Right kidney (tissue), 1 donor: ENCODE measurements around the gene COBLL1.
"Not testable (repeated sequence)": the region's sequence is repeated elsewhere in the genome, so short reads cannot be mapped to it uniquely, and the experiment has no call there.

Source experiments
- DNase-seq: peaks from one replicate; pipeline ENCODE4 v3.0.0-alpha.2; 2016

The COBLL1 gene

DNA sequence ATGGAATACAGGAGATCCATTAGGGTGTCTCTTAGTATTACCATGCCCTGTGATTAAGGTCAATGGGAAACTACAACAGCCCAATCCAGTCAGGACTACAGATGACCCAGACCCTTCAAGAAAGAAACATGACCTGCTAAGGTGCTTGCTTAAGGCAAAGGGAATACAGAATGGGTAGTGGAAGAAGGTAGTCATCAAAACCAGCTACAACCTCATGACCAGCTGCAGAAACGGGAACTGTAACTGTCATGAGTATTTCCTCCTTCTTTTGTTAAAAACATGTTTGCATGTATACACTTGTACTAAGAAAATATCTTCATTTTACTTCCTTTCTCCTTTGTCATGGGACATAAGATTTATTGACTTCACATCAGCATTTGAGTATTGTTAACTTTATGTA is 24.8 kb upstream of the COBLL1 start:
- DNase-seq = not testable (repeated sequence)

GRCh38 chr2:164860694-164861042 is 19.0 kb upstream of the COBLL1 start:
- no peak for DNase-seq

DNA sequence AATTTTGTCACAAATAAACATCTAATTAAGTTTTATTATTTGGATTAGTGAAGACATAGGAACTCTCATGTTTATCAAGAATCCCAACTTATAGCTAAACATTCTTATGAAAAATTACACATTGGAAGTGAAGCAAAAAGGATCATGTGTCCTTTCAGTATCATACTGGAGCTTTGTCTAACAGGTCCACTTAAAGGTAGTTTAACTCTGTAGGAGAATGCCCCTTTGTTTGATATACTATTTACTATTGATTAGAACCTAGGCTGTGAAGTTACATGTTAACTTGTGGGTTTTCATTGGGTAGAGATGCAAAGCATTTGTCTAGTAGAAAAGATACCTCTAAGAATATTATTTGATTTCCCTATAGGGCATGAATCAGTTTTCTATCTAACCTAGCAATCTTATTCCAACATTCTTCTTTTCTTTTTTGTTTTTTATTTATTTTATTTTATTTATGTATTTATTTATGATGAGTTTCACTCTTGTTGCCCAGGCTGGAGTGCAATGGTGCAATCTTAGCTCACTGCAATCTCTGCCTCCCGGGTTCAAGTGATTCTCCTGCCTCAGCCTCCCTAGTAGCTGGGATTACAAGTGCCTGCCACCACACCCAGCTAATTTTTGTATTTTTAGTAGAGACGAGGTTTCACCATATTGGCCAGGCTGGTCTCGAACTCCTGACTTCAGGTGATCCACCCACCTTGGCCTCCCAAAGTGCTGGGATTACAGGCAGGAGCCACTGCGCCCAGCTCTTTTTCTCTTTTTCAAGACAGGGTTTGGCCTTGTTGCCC is 18.5 kb upstream of the COBLL1 start:
- DNase-seq = not testable (repeated sequence)

DNA sequence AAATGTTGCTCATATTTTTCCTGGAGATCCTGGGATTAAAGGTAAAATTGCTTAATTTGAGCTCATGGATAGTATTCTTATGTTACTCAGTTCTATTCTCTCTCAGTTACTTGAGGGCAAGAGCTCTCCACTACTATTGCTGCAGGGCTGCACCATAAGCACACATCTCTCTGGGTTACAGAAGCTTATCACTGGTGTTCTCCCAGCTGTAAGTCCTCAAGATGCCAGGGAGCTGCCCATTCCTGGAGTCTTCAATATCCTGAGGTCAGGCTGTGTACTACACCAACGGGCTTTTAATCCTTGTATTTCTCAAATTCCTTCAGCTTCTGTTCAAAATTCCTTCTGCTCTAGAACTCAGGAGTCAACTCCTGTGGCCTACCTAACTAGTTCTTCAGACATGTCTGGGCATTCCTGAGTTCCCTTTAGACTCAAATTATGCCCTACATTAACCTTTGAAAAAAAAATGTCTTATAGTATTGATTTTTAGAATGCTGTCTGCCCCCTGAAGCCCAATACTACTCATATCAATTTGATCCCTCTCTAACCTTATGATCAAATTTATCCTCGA is 17.7 kb upstream of the COBLL1 start:
- DNase-seq = no peak

- DNase-seq = no peak
Measured at GRCh38 chr2:164852086-164852485, 10.5 kb upstream of the COBLL1 start.

DNA sequence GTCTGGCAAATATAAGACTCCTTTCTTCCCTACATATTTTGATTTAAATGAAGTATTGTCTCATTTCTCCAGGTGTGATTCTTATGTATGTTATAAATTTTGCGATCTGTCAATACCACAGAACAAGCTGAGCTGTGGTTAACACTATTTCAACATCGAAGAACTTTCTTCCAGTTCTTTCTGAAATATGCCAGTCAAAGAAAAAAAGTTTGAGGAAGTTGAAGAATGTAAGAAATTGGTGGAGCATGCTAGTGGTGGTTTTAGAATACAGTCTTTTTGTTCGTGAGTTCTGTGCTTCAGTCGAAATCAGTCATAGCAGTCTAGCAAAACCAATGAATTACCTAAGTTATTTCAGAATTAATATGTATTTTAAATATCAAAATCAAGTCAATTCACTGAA is 8.6 kb upstream of the COBLL1 start:
- no peak for DNase-seq

DNA sequence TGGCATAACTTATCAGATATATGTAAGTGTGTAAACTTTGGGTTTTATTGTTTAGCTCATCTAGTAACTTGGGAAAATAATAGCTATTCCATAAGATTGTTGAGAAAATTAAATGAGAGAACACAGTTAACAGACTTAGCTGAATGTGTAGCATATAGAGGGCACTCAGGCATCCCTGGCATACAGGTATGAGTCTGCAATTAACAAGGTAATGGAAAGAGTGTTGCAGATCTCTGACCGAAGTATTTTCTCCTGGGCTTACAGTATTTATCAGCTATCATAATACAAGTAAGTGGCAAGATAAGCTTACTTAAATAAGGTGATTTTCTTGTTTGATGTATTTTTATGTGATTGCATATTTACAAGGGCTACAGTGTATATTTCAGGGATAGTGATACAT is 7.9 kb upstream of the COBLL1 start:
- no peak for DNase-seq

- no peak for DNase-seq
Measured at GRCh38 chr2:164847981-164848741, 6.5 kb upstream of the COBLL1 start.

GRCh38 chr2:164847291-164847690 is 5.7 kb upstream of the COBLL1 start:
- DNase-seq = no peak

DNA sequence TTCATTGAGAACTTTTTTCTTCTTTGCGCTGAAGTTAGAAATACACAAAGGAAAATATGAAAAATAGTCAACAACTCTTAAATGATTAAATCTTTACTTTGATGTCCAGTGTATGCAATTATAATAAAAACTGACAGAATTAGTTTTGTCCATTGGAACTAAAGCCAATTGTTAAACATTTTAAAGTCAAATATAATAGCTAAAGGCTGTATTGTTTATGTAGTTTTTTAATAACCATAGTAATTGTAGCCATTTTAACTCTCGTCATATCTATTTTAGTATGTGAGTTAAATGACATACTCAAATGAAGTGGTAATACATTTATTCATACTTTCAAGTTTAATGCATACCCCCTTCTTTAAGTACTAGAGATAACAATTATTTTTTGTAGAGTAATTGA is 4.7 kb upstream of the COBLL1 start:
- DNase-seq = no peak

- DNase-seq = no peak
Measured at GRCh38 chr2:164843346-164843911, 1.8 kb upstream of the COBLL1 start.

GRCh38 chr2:164842624-164842966 is 972 bp upstream of the COBLL1 start:
- DNase-seq = no peak

GRCh38 chr2:164840930-164841718 is 499 bp downstream of the COBLL1 start:
- no peak for DNase-seq

DNA sequence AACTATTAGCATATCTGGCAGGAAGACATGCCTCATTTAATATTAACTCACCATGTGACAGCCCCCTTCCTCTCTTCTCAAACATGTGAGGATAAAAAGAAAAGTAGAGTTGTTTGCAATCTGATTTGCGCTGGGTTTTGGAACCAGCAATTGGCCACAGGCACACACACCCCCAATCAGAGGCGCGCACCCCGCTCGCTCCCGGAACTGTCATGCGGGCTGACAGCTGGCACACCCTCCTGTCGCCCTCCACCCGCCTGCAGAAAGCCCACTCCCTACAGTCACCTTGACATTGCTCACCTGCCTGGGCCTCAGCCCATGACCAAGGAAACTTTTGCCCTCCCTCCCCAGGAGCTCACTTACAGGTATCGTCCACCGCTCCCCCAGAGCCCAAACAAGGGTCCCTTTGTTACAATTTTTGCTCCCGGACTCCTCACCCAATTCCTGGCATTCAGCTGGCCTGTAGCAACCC is 1.1 kb downstream of the COBLL1 start:
- peak; percentile 65 for DNase-seq

- peak; percentile 20 for DNase-seq
Measured at GRCh38 chr2:164839914-164840457, 1.6 kb downstream of the COBLL1 start.

DNA sequence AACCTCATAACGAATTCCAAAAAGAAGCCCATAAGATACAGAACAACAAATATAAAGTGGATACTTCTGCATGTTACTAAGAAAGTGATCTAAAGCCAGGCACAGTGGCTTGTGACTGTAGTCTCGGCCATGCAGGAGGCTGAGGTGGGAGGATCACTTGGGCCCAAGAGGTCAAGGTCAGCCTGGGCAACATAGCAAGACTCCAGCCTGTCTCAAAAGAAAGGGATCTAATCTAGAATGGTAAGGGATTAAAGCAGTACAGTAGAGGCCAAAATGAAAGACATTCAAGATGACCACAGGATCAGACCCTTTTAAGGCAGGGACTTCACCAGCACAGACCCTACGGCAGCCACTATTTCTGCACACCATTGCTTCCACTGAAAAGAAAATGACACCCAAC is 3.8 kb downstream of the COBLL1 start:
- no peak for DNase-seq

GRCh38 chr2:164836907-164837306 is 4.7 kb downstream of the COBLL1 start:
- DNase-seq = no peak

DNA sequence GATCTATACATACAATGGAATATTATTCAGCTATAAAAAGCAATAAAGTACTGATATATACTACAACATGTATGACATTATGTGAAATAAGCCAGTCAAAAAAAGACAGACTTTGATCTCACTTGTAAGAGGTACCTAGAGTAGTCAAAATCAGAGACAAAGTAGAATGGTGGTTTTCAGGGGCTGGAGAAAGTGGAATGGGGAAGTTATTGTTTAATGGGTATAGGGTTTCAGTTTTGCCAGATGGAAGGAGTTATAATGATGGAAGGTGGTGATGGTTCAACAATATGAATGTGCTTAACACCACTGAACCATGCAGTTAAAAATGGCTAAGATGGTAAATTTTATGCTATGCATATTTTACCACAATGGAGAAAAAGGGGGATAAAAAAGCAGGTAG is 6.3 kb downstream of the COBLL1 start:
- no peak for DNase-seq

DNA sequence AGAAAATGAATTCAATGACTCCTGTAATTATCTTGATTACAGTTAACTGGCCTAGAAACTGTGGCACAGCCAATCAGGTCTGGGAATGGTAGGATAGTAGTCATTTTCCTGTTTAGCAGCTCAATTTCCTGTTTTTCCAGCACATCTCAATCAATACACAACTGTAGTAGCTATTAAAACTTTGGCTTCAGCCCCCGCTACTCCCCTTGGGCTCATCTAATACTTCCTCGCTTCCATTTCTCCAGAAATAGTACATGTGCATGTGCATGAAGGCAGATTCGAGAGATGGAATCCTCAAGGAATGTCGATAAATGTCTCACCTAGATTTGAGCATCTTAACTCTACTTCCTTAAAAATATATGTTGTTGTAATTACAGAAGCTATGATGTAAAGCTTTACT is 9.7 kb downstream of the COBLL1 start:
- no peak for DNase-seq

GRCh38 chr2:164831180-164831579 is 10.4 kb downstream of the COBLL1 start:
- no peak for DNase-seq

GRCh38 chr2:164826293-164827243 is 15.1 kb downstream of the COBLL1 start:
- no peak for DNase-seq
